GM21447 (cell line): ENCODE data around the gene BHLHE23.

Experiments
- ATAC-seq: cut with Tn5 transposase; IDR thresholded peaks from one replicate; pipeline ENCODE4 v1.9.1; 2021; ENCODE audit not compliant: unreplicated experiment

Gene BHLHE23

GRCh38 chr20:63006540-63007359 is at the start of gene BHLHE23:
BHLHE23 (minus strand) TSS chr20:63006964; CDS start chr20:63006774, 190 bp downstream.
- no peak for ATAC-seq

- ATAC-seq, result no peak
Measured at GRCh38 chr20:63055575-63056235, 48.9 kb upstream of the BHLHE23 start.

DNA sequence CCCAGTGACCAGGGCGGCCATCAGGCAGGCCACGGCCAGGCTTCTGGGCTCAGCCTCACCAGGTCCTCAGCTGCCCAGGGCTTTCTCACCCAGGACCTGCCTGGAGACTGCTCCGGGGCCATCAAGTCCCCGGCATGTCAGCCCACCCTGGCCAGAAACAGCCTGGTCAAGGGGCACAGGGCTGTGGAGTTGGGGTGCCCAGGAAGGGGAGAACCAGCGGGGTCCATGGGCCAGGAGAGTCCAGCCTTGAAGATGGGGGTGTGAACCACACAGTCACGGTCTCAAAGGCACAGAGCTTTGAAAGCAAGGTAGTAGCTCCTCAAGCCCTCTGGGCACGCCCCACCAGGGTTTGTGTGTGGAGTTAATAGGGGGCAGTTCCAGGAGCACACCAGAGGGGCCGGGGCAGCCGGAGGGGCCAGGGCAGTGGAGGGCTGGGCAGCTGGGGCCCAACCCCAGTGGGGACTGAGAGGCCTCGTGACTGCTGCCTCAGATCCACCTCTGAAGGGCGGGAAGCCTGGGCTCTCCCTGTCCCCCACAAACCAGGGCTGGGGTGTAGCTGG is 48.0 kb upstream of the BHLHE23 start:
- no peak for ATAC-seq

- ATAC-seq, result no peak
Measured at GRCh38 chr20:63054103-63054474, 47.3 kb upstream of the BHLHE23 start.

GRCh38 chr20:63053432-63054102 is 46.8 kb upstream of the BHLHE23 start:
- ATAC-seq, result no peak

DNA sequence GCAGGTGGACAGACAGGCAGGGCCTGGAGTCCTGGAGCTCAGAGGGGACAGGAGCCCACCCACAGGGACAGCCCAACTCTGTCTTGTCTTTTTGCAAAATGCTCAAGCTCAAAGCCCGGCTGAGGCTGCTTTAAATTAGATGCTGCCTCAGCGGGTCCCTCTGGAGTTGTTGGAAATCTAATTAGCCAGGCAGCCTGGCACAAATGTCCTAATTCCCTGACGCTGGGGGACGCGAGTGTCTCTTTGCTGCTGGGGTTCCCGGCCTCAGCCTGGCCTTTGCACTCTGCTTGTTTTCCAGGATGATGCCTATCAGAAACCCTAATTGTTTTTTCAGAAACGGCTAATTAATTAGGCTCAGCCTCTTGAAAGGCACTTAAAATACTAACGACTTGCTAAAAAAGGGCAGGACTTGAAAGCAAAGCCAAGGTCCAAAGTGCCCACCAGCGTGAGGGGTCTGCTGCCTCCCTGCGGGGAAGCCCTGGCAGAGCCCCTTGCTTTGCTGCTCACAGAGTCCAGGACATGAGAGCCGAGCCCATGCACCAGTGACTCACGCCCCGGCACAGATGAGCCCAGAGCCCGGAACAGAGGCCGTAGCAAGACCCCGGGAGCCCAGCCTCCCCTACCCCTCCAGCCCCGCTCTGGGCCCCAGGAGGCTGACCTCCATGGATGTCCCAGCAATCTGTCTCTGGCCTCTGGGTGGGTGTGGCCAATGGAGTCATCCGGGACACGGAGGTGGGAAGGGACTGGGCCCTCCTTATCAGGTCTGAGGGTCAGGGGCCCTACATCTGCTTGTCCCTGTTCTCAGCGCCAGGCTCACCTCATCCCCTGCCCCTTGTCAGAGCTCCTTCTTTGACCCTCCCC is 46.0 kb upstream of the BHLHE23 start:
- ATAC-seq, result no peak

GRCh38 chr20:63051911-63052310 is 45.1 kb upstream of the BHLHE23 start:
- ATAC-seq, result no peak

DNA sequence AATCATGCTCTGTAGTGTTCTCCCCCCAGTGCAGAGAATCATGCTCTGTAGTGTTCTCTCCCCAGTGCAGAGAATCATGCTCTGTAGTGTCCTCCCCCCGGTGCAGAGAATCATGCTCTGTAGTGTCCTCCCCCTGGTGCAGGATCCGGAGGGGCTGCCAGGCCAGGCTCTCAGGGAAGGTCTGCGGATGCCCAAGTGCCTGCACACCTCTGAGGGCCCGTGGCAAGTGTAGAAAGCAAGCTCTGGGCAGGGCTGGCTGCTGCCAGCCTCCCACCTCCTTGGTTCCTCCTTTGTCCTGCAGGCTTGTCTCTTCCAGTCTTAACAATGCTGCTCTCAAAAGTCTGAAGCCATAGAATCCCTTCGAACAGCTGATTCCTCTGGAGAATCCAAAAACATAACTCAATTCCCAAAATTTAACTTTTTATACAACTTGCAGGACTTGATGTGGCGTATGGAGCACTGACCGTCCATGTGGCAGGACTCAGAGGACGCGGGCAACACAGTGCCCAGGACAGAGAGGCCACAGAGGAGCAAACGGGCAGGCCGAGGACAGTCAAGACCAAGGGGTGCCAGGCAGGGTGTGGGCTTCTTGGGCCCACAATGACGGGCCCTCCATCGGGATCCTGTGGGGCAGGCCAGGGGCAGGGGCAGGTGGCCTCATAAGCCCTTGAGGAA is 44.6 kb upstream of the BHLHE23 start:
- ATAC-seq, result no peak

DNA sequence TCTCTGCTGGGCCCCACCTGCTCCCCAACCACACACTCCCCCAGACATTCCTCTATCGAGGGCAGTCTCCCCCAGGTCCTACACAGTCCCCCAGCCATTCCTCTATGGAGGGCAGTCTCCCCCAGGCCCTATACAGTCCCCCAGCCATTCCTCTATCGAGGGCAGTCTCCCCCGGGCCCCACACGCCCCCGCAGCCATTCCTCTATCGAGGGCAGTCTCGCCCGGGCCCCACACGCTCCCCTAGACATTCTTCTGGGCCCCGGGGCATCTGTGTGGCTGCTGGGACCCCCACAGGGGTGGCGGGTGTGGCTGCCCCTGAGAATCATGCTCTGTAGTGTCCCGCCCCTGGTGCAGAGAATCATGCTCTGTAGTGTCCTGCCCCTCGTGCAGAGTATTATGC is 43.6 kb upstream of the BHLHE23 start:
- no peak for ATAC-seq

DNA sequence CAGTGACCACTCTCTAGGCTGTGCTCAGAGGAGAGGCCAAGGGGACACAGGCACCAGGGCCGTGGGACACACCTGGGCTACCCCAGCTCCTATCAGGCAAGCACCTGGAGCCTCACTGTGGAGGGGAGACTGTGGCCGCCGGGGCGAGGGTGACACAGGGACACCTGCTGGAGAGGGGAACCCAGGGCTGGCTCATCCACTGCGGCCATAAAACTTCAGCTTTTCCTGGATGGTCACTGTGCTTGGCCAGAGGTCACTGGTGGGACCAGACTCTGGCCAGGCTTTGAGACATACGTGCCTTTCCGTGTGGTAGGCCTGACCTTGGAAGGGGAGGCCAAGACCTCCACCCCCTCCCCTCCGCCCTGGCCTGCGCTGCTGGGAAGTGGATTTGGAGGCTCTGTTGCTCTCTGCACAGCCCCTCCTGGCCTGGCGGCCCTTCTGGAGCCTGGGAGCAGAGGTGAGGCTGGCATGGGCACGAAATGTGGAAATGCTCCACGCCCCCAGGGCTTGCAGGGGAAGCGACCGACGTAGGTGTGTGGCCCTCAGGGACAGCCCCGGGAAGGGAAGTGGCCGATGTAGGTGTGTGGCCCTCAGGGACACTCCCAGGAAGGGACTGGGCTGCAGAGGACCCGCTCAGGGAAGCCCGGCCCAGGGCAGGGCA is 42.9 kb upstream of the BHLHE23 start:
- ATAC-seq, result no peak

DNA sequence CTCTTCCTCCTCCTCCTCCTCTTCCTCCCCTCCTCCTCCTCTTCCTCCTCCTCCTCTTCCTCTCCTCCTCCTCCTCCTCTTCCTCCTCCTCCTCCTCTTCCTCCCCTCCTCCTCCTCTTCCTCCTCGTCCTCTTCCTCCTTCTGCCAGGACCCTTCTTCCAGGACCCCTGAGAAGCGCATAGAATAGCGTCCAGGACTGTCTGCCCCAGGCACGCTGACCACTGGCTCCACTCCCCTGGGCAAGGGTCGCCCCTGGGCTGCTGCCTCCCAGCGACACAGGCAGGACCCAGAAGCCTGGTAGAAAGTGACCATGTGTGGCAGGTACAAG is 42.4 kb upstream of the BHLHE23 start:
- no peak for ATAC-seq

GRCh38 chr20:63048516-63049190 is 41.9 kb upstream of the BHLHE23 start:
- no peak for ATAC-seq

- ATAC-seq, result no peak
Measured at GRCh38 chr20:63047946-63048345, 41.2 kb upstream of the BHLHE23 start.

GRCh38 chr20:63047267-63047666 is 40.5 kb upstream of the BHLHE23 start:
- ATAC-seq, result no peak

- no peak for ATAC-seq
Measured at GRCh38 chr20:63046841-63047240, 40.1 kb upstream of the BHLHE23 start.

- ATAC-seq, result no peak
Measured at GRCh38 chr20:63045991-63046390, 39.2 kb upstream of the BHLHE23 start.

GRCh38 chr20:63045401-63045800 is 38.6 kb upstream of the BHLHE23 start:
- ATAC-seq, result no peak

DNA sequence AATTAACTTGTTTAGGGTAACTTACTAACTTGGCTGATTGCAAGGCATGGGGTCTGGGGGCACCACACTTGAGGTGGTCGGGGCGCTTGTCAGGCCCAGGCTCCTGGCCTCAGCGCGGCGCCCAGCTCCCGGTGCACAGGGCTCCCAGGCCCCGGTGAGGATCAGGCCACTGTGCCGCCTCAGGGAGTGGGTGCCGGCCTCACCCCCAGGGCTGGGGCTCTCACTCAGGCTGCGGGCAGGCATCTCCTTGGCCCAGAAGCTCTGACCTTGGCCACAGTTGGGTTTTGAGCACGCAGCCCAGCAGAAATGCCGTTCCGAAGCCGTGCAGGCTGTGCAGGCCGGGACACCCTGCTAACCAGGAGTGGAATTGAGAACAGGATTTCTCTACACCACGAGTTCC is 37.8 kb upstream of the BHLHE23 start:
- ATAC-seq, result no peak

DNA sequence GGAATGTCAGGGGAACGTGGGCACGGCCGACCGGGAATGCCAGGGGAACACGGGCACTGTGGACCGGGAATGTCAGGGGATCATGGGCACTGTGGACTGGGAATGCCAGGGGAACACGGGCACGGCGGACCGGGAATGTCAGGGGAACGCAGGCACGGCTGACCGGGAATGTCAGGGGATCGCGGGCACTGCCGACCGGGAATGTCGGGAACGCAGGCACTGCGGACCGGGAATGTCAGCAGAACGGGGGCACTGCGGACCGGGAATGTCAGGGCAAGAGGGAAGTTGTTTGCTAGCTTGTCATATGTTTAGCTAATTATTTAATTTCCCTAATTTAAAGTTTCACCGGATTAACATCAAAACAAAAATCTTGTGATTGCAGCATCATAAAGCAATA is 37.4 kb upstream of the BHLHE23 start:
- ATAC-seq, result no peak
